Pancreas (tissue), 10 donors: ENCODE results near the gene TNFRSF1A. TPM values are rescaled to one million over a fixed set of nuclear protein-coding genes. Genes with fewer than 3 reads are reported as not detected.

ENCODE experiments used
- ATAC-seq, 4 donors: fragments of 200-7000 bp; cut with Tn5 transposase; one replicate each; pipeline versions ENCODE4 v1.8.0 to v1.9.1; 2020; ENCODE audit warnings: mild to moderate bottlenecking in 4 of 4, moderate library complexity in 4 of 4
- DNase-seq, 6 donors: peaks; one replicate each; pipeline ENCODE4 v3.0.0-alpha.2; 2020
- FAIRE-seq: peaks from 2 replicates; lab custom pipeline; 2012; peaks lifted over from hg19 to GRCh38; lab: Jason Lieb, UNC
- H3K27ac ChIP-seq, 4 donors: fragments of 200-600 bp; sonication (generic); 1 replicate in 3 of 4; 2 replicates in 1 of 4; pipeline versions ENCODE4 v1.5.0 to v1.8.0; 2020
- H3K27me3 ChIP-seq, 4 donors: fragments of 200-600 bp; one replicate each; pipeline ENCODE4 v1.8.0; 2021
- H3K36me3 ChIP-seq, 3 donors: fragments of 200-600 bp; sonication (generic) in 1 of 3; one replicate each; pipeline versions ENCODE4 v1.5.0 to v1.8.0; 2020 to 2021
- H3K4me1 ChIP-seq, 3 donors: fragments of 200-600 bp; one replicate each; pipeline ENCODE4 v1.8.0; 2021
- H3K4me3 ChIP-seq, 4 donors: fragments of 200-600 bp; sonication (generic) in 2 of 4; one replicate each; pipeline versions ENCODE4 v1.5.0 to v1.8.0; 2020 to 2021
- H3K9me3 ChIP-seq, 4 donors: fragments of 200-600 bp; one replicate each; pipeline ENCODE4 v1.8.0; 2021
- WGBS, 2 donors: extraction: QIAGEN DNeasy Blood & Tissue Kit; methylation state at CpG; one replicate each; pipeline ENCODE4 v1.1.7; 2013; 5-methylcytosine and 5-hydroxymethylcytosine counted together
- intact Hi-C, 3 donors: fragments of 100-400 bp; cut with DNase I; formaldehyde crosslinking; loops; one replicate each; pipeline versions ENCODE4 v1.11.1 to v1.14.2; 2022
- polyA plus RNA-seq, 2 donors: library from polyadenylated mRNA; stranded (reverse); fragments of 200-250 nt; gene quantifications; one replicate each; pipeline ENCODE4 v1.2.3, GENCODE V29; 2013
- total RNA-seq, 6 donors: library from RNA; stranded (reverse); fragmentation: NEBNext Ultra II Directional in 4 of 6; extraction: Animal tissue kit (Norgen Biotek cat#: 25700) in 4 of 6; gene quantifications; one replicate each; pipeline versions ENCODE4 v1.2.1 to v1.2.4, GENCODE V29; 2021 to 2023
- TF ChIP-seq, protein P1 (sequence below), 4 donors: fragments of 200-600 bp; sonication (generic) in 3 of 4; IDR thresholded peaks; one replicate each; pipeline versions ENCODE4 v1.5.0 to v1.8.0; 2021; ENCODE audit warnings: antibody characterized with exemption in 4 of 4
- donor health status: healthy with polysubstance abuse.
- donor health status: DM: no; HTN: no; CAD: no; lungs with moderate emphysema.
- donor health status: DM: no; HTN: no; CAD: no.
- donor health status: control.
- donor health status: control.
- donor health status: Bipolar disorder and iron deficiency.
- donor health status: DM: yes; HTN: yes; CAD: no.
- donor health status: DM: no; HTN: no; CAD: no.
- donor health status: DM: no; HTN: no; CAD: no.
- donor health status: DM: yes; HTN: yes; CAD: no.

The TNFRSF1A gene
- total and polyA plus RNA-seq, 8 donors = 23.5 to 68.1 (median 36.6) TPM

DNA sequence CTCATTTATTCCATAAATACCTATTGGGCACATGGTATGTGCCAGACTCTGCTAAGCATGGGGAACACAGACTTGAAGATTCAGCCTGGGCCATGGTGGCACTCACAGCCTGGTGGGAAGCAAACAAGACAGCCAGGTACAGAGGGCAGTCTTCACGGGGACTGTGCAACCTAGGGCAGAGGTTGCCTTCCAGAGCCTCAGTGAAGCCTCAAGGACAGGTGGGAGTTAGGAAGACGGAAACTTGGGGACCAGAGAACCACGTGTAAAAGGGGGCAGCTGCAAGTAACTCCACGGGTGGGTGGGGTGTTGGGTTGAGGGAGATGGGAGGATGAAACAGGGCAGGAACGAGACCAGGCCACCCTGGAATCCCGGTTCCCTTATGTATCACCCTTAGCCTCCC is 41.1 kb upstream of the TNFRSF1A start:
- peak overlapping the region in 1 of 4 donors; percentile 88 for H3K4me3 ChIP-seq
- DNase-seq (no peak), FAIRE-seq (no peak), ATAC-seq (no peak)
- TF ChIP-seq, protein P1, sequence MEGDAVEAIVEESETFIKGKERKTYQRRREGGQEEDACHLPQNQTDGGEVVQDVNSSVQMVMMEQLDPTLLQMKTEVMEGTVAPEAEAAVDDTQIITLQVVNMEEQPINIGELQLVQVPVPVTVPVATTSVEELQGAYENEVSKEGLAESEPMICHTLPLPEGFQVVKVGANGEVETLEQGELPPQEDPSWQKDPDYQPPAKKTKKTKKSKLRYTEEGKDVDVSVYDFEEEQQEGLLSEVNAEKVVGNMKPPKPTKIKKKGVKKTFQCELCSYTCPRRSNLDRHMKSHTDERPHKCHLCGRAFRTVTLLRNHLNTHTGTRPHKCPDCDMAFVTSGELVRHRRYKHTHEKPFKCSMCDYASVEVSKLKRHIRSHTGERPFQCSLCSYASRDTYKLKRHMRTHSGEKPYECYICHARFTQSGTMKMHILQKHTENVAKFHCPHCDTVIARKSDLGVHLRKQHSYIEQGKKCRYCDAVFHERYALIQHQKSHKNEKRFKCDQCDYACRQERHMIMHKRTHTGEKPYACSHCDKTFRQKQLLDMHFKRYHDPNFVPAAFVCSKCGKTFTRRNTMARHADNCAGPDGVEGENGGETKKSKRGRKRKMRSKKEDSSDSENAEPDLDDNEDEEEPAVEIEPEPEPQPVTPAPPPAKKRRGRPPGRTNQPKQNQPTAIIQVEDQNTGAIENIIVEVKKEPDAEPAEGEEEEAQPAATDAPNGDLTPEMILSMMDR (IDR thresholded peaks at IDR 0.05) = no peak
- peaks cover 10 to 22% (median 15%) of the 10 kb centered on the region in 3 donors for H3K4me1 ChIP-seq
- intact Hi-C loops = no loop called here
- no peaks in the 10 kb centered on the region for H3K27me3 ChIP-seq
- H3K9me3 ChIP-seq = no peaks in the 10 kb centered on the region
- peaks cover 0 to 11% (median 0%) of the 10 kb centered on the region in 3 donors for H3K36me3 ChIP-seq
- peak overlapping the region; percentile 63 to 95 (median 84) for H3K27ac ChIP-seq
- WGBS, 2 donors = 75 to 84% methylated on average over 6 of the region's 6 CpGs

DNA sequence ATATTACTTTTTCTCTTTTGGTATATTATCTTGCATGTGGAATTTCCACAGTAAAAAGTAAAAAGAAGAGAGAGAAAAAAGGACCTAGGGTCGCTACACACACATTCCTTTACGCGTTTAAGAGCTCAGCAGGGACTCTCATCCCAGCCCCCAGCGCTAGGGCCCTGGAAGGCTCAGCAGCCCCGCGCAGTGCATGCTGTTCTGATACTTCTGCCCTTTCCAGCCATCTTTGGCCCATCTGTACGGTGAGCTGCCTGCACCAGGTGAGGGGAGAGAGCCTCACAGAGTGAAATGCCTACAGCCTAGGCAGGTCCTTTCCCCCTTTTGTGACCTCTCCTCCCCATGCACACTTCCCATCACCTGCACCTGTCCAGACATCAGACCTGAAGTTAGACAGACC is 40.5 kb upstream of the TNFRSF1A start:
- Histone ChIP-seq H3K36me3 (peaks cover 0 to 9% (median 0%) of the 10 kb centered on the region in 3 donors), H3K27ac (no peak overlapping the region), H3K4me1 (peaks cover 16 to 27% (median 21%) of the 10 kb centered on the region in 3 donors), H3K4me3 (no peak overlapping the region), H3K27me3 (no peaks in the 10 kb centered on the region), H3K9me3 (no peaks in the 10 kb centered on the region)
- TF ChIP-seq, protein P1 (IDR thresholded peaks at IDR 0.05) = no peak
- intact Hi-C loops = no loop called here
- ATAC-seq (no peak), DNase-seq (no peak), FAIRE-seq (no peak)
- 93 to 95% methylated on average over 7 of the region's 7 CpGs for WGBS, 2 donors

DNA sequence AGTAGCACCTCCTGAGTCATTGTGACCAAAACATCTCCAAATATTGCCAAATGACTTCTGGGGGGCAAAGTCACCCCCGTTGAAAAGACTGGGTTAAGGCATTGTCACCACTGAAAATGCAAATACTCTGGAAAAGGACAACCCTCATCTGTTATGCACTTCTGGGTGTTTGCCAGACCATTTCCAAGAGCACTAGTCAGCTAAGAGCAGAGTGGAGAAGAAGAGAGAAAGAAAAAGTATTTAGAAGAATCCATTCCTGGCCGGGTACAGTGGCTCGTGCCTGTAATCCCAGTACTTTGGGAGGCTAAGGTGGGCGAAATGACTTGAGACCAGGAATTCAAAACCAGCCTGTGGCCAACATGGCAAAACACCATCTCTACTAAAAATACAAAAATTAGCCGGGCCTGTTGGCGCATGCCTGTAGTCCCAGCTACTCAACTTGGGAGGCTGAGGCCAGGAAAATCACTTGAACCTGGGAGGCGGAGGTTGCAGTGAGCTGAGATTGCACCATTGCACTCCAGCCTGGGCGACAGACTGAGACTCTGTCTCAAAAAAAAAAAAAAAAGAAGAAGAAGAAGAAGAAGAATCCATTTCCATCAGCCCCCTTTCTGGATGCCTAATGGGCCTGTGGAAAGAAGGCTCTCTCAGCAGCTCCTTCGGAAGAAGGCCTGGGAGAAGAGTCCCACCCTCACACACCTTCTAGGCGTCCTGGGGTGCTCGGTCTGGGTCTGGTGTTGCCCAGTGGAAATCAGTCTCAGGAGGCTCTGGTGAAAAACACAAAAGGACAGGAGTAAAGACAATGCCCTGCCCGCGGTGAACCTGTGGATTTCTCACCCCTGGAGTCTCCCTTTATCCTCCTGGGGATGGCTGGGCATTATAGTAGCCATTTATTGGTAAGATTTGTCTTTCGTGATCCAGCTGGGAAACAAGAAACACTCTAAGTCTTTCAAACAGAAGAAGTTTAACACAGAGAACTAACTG is 38.6 kb upstream of the TNFRSF1A start:
- TF ChIP-seq, protein P1 (IDR thresholded peaks at IDR 0.05) = no peak
- Histone ChIP-seq H3K27ac (no peak overlapping the region), H3K9me3 (no peaks in the 10 kb centered on the region), H3K4me3 (no peak overlapping the region), H3K27me3 (no peaks in the 10 kb centered on the region), H3K4me1 (peaks cover 22 to 38% (median 26%) of the 10 kb centered on the region in 3 donors), H3K36me3 (no peaks in the 10 kb centered on the region)
- intact Hi-C loops = no loop called here
- DNase-seq (no peak), FAIRE-seq (no peak), ATAC-seq (no peak)
- 81 to 88% methylated on average over 14 of the region's 14 CpGs for WGBS, 2 donors

DNA sequence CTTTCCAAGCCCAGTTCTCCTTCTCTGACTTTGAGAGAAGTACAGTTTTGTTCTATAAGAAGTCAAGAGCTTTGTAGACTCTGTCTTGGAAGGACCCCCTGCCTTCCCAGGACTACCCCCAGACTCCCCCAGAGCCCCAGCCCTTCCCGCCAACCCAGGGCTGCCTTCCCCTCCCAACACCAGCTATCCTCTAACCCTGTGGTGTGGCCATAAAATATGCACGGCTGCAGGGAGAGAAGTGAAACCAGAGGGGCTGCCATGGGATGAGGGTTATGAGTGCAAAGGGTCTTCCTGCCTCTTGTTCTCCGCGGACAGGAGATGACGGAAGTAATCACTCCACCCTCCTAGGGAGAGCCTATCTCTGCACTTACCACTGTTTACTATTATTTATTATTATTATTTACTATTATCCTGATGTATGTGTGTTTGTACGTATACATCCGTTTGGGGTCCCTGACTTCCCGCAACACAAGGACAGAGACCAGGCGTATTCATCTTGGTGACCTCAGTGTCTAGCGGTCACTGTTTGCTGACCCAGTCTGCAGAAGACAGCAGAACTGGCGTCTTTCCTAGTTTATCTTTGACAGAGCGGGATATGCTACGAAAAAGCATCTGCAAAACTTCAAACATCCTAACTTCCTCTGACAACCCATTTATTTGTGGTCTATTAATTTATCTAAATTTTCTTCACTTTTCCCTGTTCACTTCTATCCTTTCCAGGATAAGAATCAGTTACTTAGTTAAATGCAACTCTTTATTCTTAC is 37.0 kb upstream of the TNFRSF1A start:
- Histone ChIP-seq H3K27ac (no peak overlapping the region), H3K4me1 (peaks cover 22 to 34% (median 26%) of the 10 kb centered on the region in 3 donors), H3K4me3 (no peak overlapping the region), H3K9me3 (no peaks in the 10 kb centered on the region), H3K36me3 (no peaks in the 10 kb centered on the region), H3K27me3 (no peaks in the 10 kb centered on the region)
- 86 to 88% methylated on average over 13 of the region's 13 CpGs for WGBS, 2 donors
- intact Hi-C loops = no loop called here
- DNase-seq = no peak
- TF ChIP-seq, protein P1 (IDR thresholded peaks at IDR 0.05) = no peak
- no peak for FAIRE-seq
- no peak for ATAC-seq
